Measurements from ENCODE around the gene ACTL10.
"Not testable (repeated sequence)": the region's sequence is repeated elsewhere in the genome, so short reads cannot be mapped to it uniquely, and the experiment has no call there.

The ACTL10 gene

DNA sequence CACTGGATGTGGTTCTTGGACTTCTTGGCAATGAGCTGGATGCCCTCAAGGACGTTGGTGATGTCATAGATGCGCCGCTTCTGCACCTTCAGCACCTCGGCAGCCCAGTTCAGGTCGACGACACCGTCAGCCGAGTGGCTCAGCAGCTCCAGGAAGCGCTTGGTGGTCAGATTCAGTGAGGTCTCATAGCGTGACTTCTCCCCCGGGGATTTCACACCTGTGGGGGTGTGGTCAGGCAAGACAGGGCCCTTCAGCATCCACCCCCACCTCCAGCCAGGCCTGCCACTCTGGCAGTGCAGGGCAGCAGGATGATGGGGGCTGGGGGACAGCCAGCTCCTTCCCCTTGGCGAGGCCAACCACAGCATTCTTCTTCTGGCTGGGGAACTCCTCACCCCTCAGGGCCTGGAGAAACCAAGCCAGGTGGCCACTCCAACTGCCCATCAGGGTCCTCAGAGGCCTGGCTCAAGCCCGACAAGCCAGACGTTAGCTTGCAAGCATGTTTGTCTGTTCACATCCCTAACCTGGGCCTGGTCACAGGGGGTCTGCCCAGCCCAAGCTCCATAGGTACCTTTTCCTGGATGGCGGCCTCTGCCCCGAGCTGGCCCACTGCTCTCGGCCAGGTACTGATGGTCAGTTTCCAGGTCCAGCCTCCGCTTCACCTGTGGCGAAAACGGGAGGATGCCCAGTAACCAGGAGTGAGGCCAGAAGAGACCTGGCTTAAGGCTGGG lies 13.2 kb downstream of the ACTL10 start:
- no peak for DNase-seq

DNA sequence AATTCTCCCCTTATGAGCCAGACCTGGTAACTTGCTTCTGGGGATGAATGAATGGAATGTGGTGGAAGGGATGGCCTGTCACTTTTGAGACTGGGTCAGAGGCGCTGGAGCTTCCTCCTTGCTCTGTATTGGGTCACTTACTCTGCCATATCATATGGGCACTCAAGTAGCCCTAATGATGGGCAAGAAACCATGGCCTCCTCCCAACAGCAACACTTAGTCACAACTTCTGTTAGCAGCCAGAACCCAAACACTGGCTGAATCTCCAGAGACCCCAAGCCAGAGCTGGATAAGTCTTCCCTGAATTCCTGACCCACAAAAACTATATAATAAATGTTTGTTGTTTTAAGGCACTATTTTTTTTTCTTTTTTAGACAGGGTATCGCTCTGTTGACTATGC lies 13.9 kb downstream of the ACTL10 start:
- no peak for DNase-seq

DNA sequence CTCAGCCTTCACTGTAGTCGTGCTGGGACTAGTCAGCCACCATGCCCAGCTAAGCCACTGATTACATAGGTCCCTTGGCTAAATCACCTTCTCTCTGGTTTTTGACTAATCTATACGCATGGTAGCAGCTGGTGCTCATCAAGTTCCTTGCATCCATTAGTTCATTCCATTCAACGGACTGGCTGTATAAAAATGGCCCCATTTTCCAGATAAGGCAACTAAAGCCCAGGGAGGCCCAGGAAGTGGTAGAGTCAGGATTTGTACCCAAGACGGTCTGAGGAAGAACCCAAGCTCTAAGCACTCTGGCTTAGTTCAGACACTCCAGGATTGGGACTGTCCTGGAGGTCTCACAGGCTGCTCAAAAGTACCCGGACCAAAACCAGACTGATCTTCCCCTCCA lies 14.5 kb downstream of the ACTL10 start:
- no peak for DNase-seq

DNA sequence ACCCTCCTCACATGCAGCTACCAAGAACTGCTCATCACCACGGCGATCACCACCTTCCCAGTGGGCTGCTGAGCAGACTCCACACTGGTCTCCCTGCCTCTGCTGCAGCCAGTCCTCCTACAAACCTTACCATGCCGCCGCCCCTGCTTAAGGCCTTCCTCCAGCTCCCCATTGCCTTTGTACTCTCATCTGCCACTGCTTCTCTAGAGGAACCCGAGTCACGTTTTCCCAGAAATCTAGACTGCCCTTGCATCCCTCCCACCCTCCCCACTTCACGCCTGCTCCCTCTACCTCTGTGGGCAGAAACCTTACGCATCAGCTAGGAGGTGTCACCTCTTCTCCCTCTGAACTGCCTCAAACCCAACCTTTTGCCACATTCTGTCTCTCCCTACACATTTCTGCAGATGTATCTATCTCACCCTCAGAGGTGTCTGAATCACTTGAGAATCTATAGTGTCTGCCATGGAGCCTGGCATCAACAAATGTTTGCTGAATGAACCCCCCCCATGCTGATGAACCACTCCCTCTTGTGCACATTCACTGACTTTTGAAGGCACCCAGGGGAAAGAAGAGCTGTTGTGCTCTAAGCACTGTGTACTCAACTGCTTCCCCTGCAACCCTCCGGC lies 15.1 kb downstream of the ACTL10 start:
- DNase-seq, result no peak

DNA sequence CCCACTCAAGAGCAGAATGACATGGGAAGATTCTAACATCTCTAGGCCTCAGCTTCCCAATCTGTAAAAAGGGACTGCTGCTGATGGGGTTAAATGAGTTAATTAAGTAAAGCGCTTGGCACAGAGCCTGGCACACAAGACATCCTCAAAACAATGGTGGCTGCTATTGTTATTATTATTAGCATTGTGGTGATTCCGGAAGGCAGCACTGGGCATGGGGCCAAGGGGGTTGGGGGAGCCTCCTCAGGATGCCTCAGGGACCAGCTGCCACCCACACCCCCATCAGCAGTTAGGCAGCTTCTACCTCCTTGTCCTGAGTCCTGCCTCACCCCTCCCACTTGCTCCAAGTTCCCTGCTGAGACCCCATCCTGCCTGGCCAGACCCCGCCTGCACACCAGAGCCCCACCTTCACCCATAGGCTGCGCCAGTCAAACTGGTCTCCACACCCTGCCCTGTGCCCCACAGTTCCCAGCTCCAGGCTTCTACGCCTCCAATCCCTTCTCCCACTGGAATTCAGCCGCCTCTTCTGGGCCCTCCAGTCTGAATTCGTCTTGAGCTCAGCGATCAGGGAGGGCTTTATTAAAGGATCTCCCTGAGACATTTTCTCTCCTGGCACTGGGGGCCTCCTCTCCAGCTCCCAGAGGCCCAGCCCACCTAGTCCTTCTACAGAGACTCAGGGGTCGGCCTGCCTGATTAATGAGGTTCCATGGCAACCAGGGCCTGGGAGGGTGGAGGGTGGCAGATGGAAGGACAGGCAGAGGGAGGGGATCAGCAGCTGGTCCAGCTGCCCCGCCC lies 18.0 kb downstream of the ACTL10 start:
- peak; percentile 55 for DNase-seq

DNA sequence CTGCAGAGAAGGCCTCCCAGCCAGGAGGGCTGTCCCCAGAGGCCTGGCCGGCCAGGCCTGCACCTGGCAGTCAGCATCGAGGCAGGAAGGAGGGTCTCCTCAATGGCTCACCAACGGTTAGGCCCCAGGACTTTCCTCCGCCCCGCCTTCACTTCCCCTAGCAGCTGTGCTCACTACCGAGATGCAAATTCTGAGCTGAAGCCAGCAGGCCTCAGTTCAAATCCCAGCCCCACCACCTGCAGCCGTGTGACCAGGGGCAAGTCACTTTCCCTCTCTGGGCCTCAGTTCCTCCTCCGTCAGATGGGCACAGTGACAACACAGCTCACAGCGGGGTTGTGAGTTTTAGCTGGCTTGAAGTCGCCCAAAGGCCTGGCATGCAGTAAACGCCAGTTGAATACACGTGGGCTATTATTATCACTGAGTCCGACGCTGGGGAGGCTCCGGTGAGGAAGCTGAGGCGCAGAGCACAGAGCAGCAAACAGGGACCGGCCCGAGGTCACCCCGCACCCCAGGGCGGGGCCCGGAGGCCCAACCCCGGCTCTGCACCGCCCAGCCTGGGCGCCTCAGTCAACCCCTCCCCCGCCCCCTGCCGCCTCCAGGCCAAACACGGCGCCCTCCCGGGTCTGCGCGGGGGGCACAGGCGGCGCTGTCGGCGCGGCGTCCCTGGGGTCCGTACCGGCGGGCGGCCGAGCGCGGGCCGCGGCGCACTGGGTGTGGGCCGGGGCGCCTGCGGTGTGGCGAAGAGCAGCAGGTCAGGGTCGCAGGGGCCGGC lies 18.8 kb downstream of the ACTL10 start:
- peak; percentile 61 for DNase-seq

DNA sequence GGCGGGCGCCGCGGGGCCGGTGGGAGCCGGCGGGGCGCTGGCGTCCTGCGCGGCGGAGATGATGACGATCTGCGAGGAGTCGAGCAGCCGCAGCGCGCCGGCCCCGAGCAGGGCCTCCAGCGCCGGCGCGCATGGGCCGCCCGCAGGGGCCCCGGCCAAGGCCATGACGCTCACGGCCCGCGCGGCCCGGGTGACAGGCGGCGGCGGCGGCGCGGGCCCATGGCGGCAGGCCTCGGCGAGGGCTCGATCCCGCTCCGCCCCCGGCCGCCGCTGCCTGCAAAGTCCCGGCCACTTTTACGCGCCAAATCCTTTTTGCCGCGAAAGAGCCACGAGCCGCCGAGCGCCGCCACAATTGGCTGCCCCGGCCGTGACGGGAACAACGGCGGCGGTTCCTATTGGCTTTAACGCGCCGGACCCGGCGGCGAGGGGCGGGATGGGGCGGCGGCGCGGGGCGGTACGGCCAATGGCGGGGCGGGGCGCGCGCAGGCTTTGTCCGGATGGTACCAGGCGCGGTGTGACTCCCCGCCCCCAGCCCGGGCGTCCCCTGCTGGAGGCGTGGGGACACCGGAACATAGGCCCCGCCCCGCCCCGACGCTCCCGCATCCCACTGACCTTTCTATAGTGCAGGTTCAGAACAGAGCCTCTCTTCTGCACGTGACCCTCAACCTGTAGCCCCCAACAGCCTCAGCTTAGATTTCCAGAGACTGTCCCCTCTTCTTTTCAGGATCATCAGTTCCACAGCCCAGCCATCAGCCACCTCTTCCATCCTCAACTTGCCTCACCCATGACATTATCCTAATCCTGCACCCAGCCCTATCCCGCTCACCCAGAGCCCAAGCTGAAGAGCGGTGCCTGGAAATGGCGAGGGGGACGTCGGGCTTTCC lies 19.6 kb downstream of the ACTL10 start, which contains the start of gene E2F1:
E2F1 (minus strand) TSS at position 286 of the 884 bp plus-strand sequence; CDS start at position 165, 121 bp downstream.
- DNase-seq, result peak; percentile 94

DNA sequence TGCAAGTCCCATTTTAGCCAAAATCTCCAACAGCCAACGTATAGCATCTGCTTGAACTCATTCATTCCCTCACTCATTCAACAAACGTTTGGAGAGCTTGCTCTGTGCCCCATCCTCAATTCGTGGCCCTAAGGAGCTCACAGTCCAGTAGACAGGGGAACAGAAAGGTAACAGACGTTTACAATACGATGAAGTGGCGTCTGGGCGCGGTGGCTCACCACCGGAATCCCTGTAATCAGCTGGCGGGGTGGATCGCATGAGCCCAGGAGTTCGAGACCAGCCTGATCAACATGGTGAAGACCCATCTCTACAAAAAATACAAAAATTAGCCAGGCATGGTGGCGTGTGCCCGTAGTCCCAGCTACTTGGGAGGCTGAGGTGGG lies 20.2 kb downstream of the ACTL10 start:
- DNase-seq, result no peak

DNA sequence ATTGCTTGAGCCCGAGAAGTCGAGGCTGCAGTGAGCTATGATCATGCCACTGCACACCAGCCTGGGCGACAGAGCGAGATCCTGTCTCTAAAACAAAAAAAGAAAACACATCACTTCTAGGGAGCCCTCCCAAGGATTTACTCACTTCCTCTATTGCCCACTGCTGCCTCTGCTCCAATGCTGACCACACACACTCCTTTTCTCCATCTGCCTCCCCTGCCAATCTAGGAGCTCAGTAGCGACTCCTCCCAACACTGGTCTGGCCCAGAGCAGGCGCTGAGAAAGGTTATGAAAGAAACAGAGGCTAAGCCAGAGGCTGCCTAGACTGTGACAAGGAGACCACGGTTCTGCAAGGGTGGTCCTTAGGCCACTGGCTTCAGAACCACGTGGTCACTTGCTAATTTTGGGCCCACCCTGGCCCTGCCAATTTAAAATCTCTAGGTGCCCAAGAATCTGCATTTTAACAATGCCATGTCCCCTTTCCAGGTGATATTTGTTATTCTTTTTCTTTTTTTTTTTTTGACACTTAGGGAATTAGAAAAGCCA lies 20.7 kb downstream of the ACTL10 start:
- DNase-seq, result no peak

DNA sequence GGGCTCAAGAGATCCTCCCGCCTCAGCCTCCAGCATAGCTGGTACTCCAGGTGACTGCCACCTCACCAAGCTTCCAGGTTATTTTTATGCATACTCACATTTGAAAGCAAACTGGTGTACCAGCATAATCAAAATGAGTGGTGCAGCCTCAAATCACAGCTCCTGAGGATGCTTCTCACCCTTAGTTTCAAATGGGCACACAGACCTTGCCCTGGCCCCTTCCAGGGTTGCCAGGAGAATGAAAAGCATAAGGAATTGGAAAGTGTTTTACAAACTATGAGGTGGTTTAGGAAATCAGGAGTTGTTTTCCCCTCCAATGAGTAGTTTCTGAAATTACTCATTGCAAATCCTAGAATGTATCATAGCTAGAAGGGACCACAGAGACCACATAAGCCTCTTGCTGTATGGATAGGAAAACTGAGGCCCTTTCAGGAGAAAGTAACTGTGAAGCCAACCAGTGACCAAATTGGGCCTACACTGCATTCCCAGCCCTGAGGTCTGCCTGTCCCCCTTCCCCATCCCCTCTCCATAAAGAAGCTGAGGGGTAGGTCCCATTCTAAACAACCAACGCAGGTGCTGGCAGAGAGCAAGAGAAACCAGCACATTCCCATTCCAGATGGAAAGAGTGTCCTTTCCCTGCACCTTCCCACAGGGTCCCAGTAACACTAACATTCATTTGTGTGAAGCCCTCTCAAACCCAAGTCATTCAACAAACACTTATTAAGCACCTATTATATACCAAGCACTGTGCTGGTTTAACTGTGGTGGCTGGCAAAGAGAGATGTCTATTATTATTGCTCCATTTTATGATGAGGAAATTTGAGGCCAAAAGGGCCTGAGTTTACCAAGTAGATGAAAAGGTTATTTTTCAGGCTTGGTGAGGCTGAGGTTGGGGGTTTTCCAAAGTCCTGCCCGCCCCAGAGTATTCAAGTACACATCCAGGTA lies 21.5 kb downstream of the ACTL10 start:
- DNase-seq, result no peak

DNA sequence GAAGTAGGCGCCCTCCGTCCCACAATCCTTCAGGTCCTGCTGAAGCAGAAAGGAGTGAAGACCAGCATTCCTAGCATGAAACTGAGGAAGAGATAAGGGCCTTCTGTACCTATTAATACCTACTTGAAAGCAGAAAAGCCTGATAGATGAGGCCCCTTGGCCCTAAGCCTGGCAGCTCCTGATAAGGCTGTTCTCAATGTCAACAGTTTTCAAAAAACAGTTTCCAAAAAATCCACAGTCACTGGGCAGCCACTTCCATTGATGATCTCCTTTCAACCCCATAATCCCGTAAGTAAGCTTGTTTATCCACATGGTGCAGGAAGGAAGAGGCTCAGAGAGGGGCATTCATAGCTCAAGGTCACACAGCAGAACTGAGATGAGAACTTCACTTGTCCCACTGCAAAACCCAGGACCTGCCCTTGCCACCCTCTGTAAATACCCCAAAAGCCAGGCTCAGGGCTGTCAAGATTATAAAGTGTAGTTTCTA lies 22.2 kb downstream of the ACTL10 start:
- DNase-seq, result no peak

DNA sequence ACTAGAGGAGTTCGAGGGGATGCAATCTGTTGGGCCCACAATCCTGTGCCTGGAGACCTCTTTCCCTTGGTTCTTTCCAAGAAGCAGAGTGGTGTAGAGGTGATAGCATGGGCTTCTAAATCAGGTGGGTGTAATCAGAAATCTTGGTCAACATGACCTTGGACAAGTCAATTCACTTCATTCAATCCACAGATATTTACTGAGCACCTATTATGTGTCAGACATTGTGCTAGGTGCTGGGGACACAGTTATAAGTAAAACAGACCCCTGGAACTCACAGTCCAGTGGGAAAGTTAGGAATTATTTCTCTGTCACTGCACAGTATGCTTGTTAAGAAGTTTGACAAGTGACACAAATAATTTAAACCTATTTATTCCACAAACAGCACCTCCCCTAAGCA lies 22.8 kb downstream of the ACTL10 start:
- no peak for DNase-seq

DNA sequence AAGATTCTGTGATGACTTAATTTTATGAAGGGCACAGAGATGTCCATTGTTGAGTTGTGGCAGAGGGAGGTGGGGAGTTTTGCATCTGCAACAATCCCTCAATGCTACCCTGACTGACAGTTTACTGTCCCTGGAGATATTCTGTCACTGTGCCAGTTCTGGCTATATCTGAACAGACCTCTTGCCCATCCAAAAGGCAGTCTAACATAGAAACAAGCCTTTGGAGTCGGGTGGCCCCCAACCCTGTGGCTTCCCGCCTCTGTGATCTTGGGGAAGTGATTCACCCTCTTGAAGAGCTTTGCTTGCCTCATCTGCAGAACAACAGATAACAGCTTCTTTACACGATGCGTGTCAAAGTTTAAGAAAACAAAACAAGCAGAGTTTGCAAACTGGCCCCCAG lies 23.2 kb downstream of the ACTL10 start:
- DNase-seq, result no peak

DNA sequence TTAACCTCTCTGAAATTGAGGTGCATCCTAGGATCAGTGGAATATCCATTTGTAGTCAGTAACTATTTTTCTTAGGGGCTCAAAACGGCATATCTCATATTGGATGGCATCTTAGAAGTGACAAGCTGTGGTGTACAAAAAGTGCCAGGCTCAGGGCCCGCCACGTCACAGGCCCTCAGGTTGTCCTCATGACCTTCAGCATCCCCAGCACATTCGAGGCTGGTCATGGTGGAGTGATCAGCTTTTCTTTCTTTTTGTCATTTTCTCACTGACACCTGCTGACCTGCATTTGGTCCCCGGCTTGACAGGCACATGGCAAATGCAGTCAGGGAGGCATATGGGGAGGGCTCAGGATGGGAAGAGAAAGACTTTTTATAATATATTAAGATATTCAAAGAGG lies 26.5 kb downstream of the ACTL10 start:
- no peak for DNase-seq

DNA sequence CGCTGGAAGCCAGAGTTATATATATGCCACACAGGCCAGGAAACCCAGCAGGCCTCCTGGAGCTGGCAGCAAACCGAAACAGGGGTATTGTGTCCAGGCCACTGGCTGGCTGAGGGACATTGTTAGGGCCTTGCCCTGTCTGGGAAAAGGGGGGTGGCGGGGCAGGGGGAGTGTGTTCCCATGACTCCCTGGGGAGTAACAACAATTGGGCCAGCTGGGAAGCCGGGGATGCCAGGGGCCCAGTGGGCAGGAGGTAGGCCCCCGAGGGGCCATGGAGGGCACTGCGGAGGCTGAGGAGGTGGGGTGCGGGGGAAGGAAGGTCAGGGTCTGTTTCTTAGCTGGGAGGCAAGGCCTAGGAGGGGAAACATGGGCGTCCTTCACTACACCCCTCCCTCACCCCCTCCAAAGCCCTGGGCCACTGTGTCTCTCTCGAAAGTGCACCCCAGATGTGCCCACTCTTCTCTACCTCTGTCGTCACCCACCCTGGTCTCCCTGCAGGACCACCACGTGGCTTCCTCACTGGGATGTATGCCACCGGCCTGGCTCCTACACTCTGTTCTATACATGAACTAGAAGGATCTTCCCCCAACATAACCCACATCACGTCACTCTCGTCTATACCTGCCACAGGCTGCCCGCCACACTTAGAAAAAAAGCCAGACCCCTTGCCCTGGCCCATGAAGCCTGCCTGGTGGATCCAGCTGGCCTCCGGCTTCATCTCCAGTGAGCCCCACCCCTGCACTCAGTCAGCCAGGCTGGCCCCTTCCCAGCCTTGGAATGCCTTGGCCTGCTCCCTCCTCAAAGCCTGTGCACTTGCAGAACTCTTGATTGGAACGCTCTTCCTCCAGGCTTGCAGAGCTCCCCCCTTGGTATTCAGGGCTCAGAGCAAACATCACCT lies 27.2 kb downstream of the ACTL10 start:
- DNase-seq, result peak; percentile 75

DNA sequence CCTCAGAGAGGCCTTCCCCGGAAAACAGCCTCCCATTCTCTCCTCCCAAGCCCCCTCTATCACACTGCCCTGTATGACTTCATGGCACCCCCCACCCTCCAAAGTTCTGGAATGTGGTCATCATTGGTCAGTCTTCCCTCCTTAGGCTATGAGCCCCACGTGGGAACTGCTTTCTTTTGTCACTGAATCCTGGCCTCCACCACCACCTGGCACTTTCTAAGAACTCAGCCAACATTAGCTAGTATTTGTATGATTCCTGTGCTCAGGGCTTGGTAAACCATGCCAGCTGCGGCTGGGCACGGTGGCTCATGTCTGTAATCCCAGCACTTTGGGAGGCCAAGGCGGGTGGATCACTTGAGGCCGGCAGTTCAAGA lies 27.9 kb downstream of the ACTL10 start:
- peak; percentile 75 for DNase-seq

DNA sequence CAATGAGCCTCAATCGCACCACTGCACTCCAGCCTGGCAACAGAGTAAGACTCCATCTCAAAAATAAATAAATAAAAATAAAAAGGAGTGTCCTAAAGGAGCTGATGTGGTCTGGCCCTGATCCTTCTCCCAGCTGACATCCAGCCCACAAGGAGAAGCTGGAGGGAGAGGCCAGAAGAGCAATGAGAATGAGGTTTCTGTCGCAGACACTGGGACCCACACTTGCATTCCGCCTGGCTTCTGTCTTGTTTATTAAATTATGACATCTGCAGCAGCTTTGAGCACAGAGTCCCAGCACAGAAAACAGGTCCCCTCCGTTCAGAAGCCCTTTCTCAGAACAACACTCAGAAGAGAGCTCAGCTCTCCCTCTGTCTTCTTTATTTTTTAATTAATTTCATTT lies 29.7 kb downstream of the ACTL10 start:
- no peak for DNase-seq

DNA sequence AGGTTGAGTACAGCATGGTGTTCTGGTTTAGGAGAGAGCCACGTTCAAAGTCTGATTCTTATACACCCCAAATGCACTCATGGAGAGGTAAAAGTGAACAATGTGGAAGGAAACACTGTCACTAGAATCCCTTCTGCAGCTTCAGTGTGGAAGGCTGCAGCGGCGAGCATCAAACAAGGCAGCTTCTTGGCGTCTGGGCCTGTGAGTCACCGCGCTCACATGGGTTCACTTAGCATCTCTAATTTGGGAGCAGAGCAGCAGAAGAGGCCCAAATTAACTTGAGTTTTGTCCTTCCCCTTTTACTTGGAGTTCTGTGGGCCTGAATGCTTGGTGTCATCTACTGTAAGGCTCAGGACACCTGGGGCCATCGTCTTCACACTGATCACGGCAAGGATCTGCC lies 30.4 kb downstream of the ACTL10 start:
- DNase-seq, result peak; percentile 75

DNA sequence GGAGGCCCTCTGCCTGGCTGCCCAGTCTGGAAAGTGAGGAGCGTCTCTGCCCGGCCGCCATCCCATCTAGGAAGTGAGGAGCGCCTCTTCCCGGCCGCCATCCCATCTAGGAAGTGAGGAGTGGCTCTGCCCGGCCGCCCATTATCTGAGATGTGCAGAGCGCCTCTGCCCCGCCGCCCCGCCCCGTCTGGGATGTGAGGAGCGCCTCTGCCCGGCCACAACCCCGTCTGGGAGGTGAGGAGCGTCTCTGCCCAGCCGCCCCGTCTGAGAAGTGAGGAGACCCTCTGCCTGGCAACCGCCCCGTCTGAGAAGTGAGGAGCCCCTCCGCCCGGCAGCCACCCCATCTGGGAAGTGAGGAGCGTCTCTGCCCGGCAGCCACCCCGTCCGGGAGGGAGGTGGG lies 32.2 kb downstream of the ACTL10 start:
- not testable (repeated sequence) for DNase-seq
